Caco-2 (cell line): ENCODE measurements around the gene LDB2. TPM values are rescaled to one million over a fixed set of nuclear protein-coding genes. Genes with fewer than 3 reads are reported as not detected.

Experiments used
- BruUV-seq: library from RNA; stranded (reverse); fragments of 400-500 nt; replicated peaks from 2 replicates; lab custom pipeline; 2021; lab: Mats Ljungman, UMichigan
- CTCF ChIA-PET: fragments of 300-600 bp; sonication (Branson Sonifier 250); formaldehyde crosslinking; loops from one replicate; lab custom pipeline; 2022; ENCODE audit warnings: antibody characterized with exemption; lab: Charles Lee
- POLR2A ChIA-PET: fragments of 300-600 bp; sonication (Branson Sonifier 250); formaldehyde crosslinking; loops from one replicate; lab custom pipeline; 2022; ENCODE audit warnings: antibody characterized with exemption; lab: Charles Lee
- DNase-seq, 2 experiments: peaks; one replicate each; pipeline versions ENCODE4 v3.0.0 to v3.0.0-alpha.2; 2020 to 2022
- H3K27me3 ChIP-seq: replicated peaks from 2 replicates; pipeline ENCODE4 v1.6.0; 2011; ENCODE audit warnings: low read length; ENCODE audit not compliant: control insufficient read depth, insufficient read depth
- H3K36me3 ChIP-seq: 2 replicates; pipeline ENCODE4 v1.5.1; 2011; ENCODE audit warnings: low read length; ENCODE audit not compliant: control insufficient read depth, insufficient read depth
- H3K4me1 ChIP-seq: fragments of 250-450 bp; sonication (Bioruptor Pico); 2 replicates; pipeline ENCODE4 v1.5.1; 2020; ENCODE audit warnings: mild to moderate bottlenecking
- H3K4me3 ChIP-seq: 2 replicates; pipeline ENCODE4 v1.5.1; 2011; ENCODE audit warnings: low read depth, mild to moderate bottlenecking, control low read depth, low read length
- H3K9me3 ChIP-seq: fragments of 250-450 bp; sonication (Bioruptor Pico); 2 replicates; pipeline ENCODE4 v1.5.1; 2020; ENCODE audit warnings: mild to moderate bottlenecking, moderate library complexity
- H3K27ac Mint-ChIP-seq: one replicate; pipeline ENCODE4 v1.8.0; 2022; ENCODE audit warnings: mixed read lengths; ENCODE audit not compliant: unreplicated experiment
- H3K27me3 Mint-ChIP-seq: one replicate; pipeline ENCODE4 v1.8.0; 2022; ENCODE audit warnings: mixed read lengths; ENCODE audit not compliant: insufficient read depth, unreplicated experiment
- H3K36me3 Mint-ChIP-seq: one replicate; pipeline ENCODE4 v1.8.0; 2022; ENCODE audit warnings: mild to moderate bottlenecking, mixed read lengths; ENCODE audit not compliant: insufficient read depth, unreplicated experiment
- H3K4me1 Mint-ChIP-seq: one replicate; pipeline ENCODE4 v1.8.0; 2022; ENCODE audit warnings: low read depth, mixed read lengths; ENCODE audit not compliant: unreplicated experiment
- H3K4me3 Mint-ChIP-seq: one replicate; pipeline ENCODE4 v1.8.0; 2022; ENCODE audit warnings: mild to moderate bottlenecking, moderate library complexity, mixed read lengths; ENCODE audit not compliant: unreplicated experiment
- H3K9me3 Mint-ChIP-seq: one replicate; pipeline ENCODE4 v1.8.0; 2022; ENCODE audit warnings: mixed read lengths; ENCODE audit not compliant: unreplicated experiment
- intact Hi-C: fragments of 100-400 bp; cut with micrococcal nuclease; formaldehyde crosslinking; loops from one replicate; pipeline ENCODE4 v1.10.0; 2022; ENCODE audit not compliant: unreplicated experiment
- total RNA-seq: library from RNA; stranded (reverse); gene quantifications from 2 replicates; pipeline ENCODE4 v1.2.3, GENCODE V29; 2022
- TF ChIP-seq, protein P1 (sequence below), 2 experiments: fragments of 200-600 bp in 1 of 2; IDR thresholded peaks; 1 replicate in 1 of 2; 2 replicates in 1 of 2; pipeline versions ENCODE4 v1.5.1 to v1.8.0; 2011 to 2022; ENCODE audit warnings: antibody characterized with exemption in 1 of 2, control low read depth in 1 of 2, inconsistent platforms in 1 of 2, low read depth in 1 of 2, low read length in 1 of 2, mild to moderate bottlenecking in 1 of 2, moderate library complexity in 1 of 2; ENCODE audit not compliant: insufficient read depth in 1 of 2, severe bottlenecking in 1 of 2, unreplicated experiment in 1 of 2

The LDB2 gene
- total RNA-seq, 1 experiment from 2014 or later: not detected

DNA sequence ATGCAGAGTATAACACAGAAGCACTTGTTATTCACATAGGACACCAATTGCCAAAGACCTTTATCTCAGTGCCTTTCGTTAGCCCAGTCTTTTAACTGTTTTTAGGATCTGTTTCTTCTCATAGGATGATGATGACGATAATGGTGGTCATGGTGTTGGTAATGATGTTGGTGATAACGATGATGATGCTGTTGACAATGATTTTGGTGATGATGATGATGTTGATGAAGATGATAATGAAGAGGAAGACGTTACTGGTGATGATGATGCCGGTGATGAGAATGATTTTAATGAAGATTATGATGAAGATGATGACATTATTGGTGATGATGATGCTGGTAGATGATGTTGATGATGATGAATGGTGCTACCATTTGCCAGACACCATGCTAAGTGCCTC lies 29.8 kb downstream of the LDB2 start:
- Mint-ChIP-seq H3K9me3 (no peaks in the 10 kb centered on the region), H3K4me1 (no peaks in the 10 kb centered on the region), H3K36me3 (no peaks in the 10 kb centered on the region), H3K27ac (no peak overlapping the region), H3K4me3 (no peak overlapping the region), H3K27me3 (no peaks in the 10 kb centered on the region)
- Histone ChIP-seq H3K9me3 (no peaks in the 10 kb centered on the region), H3K36me3 (no peaks in the 10 kb centered on the region), H3K27me3 (no peaks in the 10 kb centered on the region), H3K4me3 (no peak overlapping the region), H3K4me1 (no peaks in the 10 kb centered on the region)
- BruUV-seq: no TSS peak
- ChIA-PET POLR2A (no interaction called here), CTCF (no interaction called here)
- no peak for DNase-seq
- TF ChIP-seq, protein P1, sequence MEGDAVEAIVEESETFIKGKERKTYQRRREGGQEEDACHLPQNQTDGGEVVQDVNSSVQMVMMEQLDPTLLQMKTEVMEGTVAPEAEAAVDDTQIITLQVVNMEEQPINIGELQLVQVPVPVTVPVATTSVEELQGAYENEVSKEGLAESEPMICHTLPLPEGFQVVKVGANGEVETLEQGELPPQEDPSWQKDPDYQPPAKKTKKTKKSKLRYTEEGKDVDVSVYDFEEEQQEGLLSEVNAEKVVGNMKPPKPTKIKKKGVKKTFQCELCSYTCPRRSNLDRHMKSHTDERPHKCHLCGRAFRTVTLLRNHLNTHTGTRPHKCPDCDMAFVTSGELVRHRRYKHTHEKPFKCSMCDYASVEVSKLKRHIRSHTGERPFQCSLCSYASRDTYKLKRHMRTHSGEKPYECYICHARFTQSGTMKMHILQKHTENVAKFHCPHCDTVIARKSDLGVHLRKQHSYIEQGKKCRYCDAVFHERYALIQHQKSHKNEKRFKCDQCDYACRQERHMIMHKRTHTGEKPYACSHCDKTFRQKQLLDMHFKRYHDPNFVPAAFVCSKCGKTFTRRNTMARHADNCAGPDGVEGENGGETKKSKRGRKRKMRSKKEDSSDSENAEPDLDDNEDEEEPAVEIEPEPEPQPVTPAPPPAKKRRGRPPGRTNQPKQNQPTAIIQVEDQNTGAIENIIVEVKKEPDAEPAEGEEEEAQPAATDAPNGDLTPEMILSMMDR (IDR thresholded peaks at IDR 0.05; ENCODE audit: insufficient read depth in 1 of 2, low read depth in 1 of 2, low read length in 1 of 2, severe bottlenecking in 1 of 2, unreplicated experiment in 1 of 2): no peak
- intact Hi-C loops: no loop called here

DNA sequence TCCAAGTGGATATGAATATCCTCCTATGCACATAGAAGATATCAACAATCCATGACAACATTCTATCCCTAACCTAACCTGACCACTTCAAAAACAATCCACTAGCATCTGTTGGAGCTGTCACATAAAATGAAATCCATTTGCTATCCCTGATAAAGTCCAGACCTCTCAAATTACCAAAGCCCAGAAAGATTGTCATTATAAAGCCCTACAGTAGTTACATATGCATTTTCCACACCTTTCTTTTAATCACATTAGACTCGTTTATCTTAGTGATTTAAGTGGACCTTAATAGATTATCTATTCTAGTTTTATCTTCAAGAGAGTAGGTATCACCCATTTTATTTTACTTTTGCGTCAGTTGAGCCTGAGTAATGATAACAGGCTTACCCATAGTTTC lies 30.6 kb downstream of the LDB2 start:
- no peak overlapping the region for H3K4me3 Mint-ChIP-seq
- no peaks in the 10 kb centered on the region for H3K9me3 Mint-ChIP-seq
- H3K36me3 Mint-ChIP-seq: no peaks in the 10 kb centered on the region
- DNase-seq: no peak
- TF ChIP-seq, protein P1 (IDR thresholded peaks at IDR 0.05; ENCODE audit: insufficient read depth in 1 of 2, low read depth in 1 of 2, low read length in 1 of 2, severe bottlenecking in 1 of 2, unreplicated experiment in 1 of 2): no peak
- Histone ChIP-seq H3K36me3 (no peaks in the 10 kb centered on the region), H3K27me3 (no peaks in the 10 kb centered on the region), H3K4me3 (no peak overlapping the region), H3K4me1 (no peaks in the 10 kb centered on the region), H3K9me3 (no peaks in the 10 kb centered on the region)
- intact Hi-C loops: no loop called here
- BruUV-seq: no TSS peak
- H3K27ac Mint-ChIP-seq: no peak overlapping the region
- POLR2A ChIA-PET: no interaction called here
- H3K4me1 Mint-ChIP-seq: no peaks in the 10 kb centered on the region
- no peaks in the 10 kb centered on the region for H3K27me3 Mint-ChIP-seq
- CTCF ChIA-PET: no interaction called here

DNA sequence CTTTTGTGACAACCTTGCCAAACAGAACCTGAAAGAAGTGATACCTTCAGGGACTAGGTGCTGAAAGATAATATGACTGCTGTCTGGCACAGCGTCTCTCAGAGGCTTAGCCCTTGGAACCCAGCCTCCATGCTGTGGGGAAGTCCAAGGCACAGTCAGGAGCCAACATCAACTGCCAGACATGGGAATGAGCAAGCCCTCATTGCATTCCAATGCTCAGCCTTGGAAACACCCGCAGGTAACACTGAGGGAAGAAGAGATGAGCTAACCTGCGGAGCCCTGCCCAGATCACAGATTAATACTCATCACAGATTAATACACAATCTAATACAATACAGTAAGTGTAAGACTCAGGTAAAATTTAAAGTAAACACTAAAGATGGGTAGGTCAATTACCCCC lies 31.5 kb downstream of the LDB2 start:
- no TSS peak for BruUV-seq
- no peaks in the 10 kb centered on the region for H3K4me1 Mint-ChIP-seq

More for the DNA sequence above, 31.5 kb downstream of the LDB2 start:
- ChIA-PET CTCF (no interaction called here), POLR2A (no interaction called here)
- Histone ChIP-seq H3K9me3 (no peaks in the 10 kb centered on the region), H3K27me3 (no peaks in the 10 kb centered on the region), H3K36me3 (no peaks in the 10 kb centered on the region), H3K4me1 (no peaks in the 10 kb centered on the region), H3K4me3 (no peak overlapping the region)
- Mint-ChIP-seq H3K27ac (no peak overlapping the region), H3K4me3 (no peak overlapping the region), H3K27me3 (no peaks in the 10 kb centered on the region), H3K36me3 (no peaks in the 10 kb centered on the region), H3K9me3 (no peaks in the 10 kb centered on the region)
- TF ChIP-seq, protein P1 (IDR thresholded peaks at IDR 0.05; ENCODE audit: insufficient read depth in 1 of 2, low read depth in 1 of 2, low read length in 1 of 2, severe bottlenecking in 1 of 2, unreplicated experiment in 1 of 2): no peak
- no peak for DNase-seq
- intact Hi-C loops: no loop called here
